Measurements from ENCODE around the gene SAFB2. TPM values are rescaled to one million over a fixed set of nuclear protein-coding genes. Genes with fewer than 3 reads are reported as not detected.
A peak's percentile ranks its signal among the peaks of the same experiment; 100 is the strongest.

SAFB2 gene
- total RNA-seq, 4 donors from 2014 or later, result 13.7 to 19.8 (median 18.4) TPM

GRCh38 chr19:5666921-5667610, 44.5 kb upstream of the SAFB2 start:
- H3K4me1 ChIP-seq, result peaks cover 0 to 9% of the 10 kb centered on the region in 2 donors
- no peak overlapping the region for H3K4me3 ChIP-seq
- intact Hi-C loops (cut with DNase I; ENCODE audit: low total_unique reads) (no loop called here), in situ Hi-C loops (cut with MboI; ENCODE audit: low sequenced_read_pairs in 4 of 4) (no loop called here)
- TF ChIP-seq POLR2A (IDR thresholded peaks at IDR 0.05), result no peak
- TF ChIP-seq CTCF (IDR thresholded peaks at IDR 0.05 in 4 of 5, conservative IDR thresholded peaks at IDR 0.05 in 1 of 5), result no peak
- H3K36me3 ChIP-seq, result peaks cover 3 to 79% of the 10 kb centered on the region in 2 donors
- no peaks in the 10 kb centered on the region for H3K9me3 ChIP-seq
- DNase-seq (no peak), ATAC-seq (no peak)
- H3K27ac ChIP-seq, result no peak overlapping the region
- H3K27me3 ChIP-seq, result no peaks in the 10 kb centered on the region

DNA sequence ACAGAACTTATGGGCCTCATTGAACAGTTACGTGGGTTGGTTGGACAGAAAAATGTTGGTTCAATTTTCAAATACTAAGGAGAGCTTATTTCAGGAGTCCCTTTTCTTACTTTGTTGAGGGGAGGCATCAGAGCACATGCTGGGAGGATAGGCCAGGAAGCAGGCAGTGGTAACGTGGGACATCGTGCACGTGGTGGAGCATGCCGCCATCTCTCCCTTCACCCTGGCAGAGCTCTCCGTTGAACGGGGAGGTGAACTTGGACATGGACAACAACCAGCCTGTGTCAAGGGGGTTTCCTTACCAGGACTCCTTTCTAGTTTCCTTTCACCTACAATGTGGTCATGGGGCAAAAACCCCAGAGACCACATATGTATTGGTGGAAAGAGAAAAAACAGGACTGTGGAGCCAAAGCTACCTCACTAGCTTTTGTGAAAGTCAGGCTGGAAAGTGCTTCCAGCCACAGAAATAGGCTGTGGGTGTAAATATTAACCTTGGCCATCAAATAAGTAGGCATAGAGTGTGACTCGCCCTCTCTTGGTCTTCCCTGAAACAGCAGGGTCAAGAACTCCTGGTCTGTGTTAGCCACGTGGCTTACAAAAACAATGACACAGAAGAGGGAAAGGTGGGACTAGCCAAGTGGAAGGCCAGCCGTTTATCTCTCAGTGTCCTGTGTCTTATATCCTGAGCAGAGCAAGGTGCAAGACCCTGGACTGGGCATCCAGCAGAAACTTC, 43.4 kb upstream of the SAFB2 start:
- ATAC-seq, result no peak
- intact Hi-C loops (cut with DNase I; ENCODE audit: low total_unique reads), result no loop called here

GRCh38 chr19:5664515-5664914, 41.9 kb upstream of the SAFB2 start:
- H3K9me3 ChIP-seq, result no peaks in the 10 kb centered on the region
- intact Hi-C loops (cut with DNase I; ENCODE audit: low total_unique reads), result no loop called here
- H3K4me1 ChIP-seq, result peaks cover 0 to 9% of the 10 kb centered on the region in 2 donors
- H3K27me3 ChIP-seq, result no peaks in the 10 kb centered on the region
- DNase-seq (peak; percentile 60 to 67), ATAC-seq (peak; percentile 76 to 89)
- no peak for TF ChIP-seq POLR2A (IDR thresholded peaks at IDR 0.05)
- no peak for TF ChIP-seq CTCF (IDR thresholded peaks at IDR 0.05 in 4 of 5, conservative IDR thresholded peaks at IDR 0.05 in 1 of 5)
- peak overlapping the region; percentile 50 to 76 (median 68) for H3K27ac ChIP-seq
- H3K4me3 ChIP-seq, result no peak overlapping the region
- in situ Hi-C loops (cut with MboI; ENCODE audit: low sequenced_read_pairs in 4 of 4), result no loop called here
- peaks cover 3 to 100% of the 10 kb centered on the region in 2 donors for H3K36me3 ChIP-seq

More for the DNA sequence above, 43.4 kb upstream of the SAFB2 start:
- peaks cover 3 to 90% of the 10 kb centered on the region in 2 donors for H3K36me3 ChIP-seq
- no peaks in the 10 kb centered on the region for H3K9me3 ChIP-seq
- peak overlapping the region in 2 of 4 donors; percentile 49 to 76 for H3K27ac ChIP-seq
- no peak for TF ChIP-seq CTCF (IDR thresholded peaks at IDR 0.05 in 4 of 5, conservative IDR thresholded peaks at IDR 0.05 in 1 of 5)
- no peak for TF ChIP-seq POLR2A (IDR thresholded peaks at IDR 0.05)
- no peak for DNase-seq
- H3K4me1 ChIP-seq, result peaks cover 0 to 9% of the 10 kb centered on the region in 2 donors
- no peaks in the 10 kb centered on the region for H3K27me3 ChIP-seq
- no peak overlapping the region for H3K4me3 ChIP-seq
- in situ Hi-C loops (cut with MboI; ENCODE audit: low sequenced_read_pairs in 4 of 4), result no loop called here

DNA sequence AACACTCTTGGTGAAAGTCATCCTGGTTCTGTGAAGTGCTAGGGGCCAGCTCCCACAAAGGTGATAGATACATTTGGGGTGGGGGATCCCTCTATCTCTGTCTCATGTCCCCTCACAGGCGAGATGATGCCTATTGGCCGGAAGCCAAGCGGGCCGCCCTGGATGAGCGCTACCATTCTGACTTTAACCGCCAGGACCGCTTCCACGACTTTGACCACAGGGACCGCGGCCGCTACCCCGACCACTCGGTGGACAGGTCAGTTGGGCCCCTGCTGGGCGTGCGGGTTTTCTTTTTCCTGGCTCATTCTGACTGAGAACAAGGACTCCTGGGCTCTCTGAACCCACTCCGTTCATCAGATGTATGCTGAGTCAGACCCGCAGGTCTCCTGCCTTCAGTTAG, 41.3 kb upstream of the SAFB2 start:
- Histone ChIP-seq H3K4me3 (no peak overlapping the region), H3K27me3 (no peaks in the 10 kb centered on the region), H3K36me3 (peaks cover 3 to 100% of the 10 kb centered on the region in 2 donors), H3K27ac (peak overlapping the region; percentile 41 to 76 (median 68)), H3K4me1 (peaks cover 0 to 9% of the 10 kb centered on the region in 2 donors), H3K9me3 (no peaks in the 10 kb centered on the region)
- in situ Hi-C loops (cut with MboI; ENCODE audit: low sequenced_read_pairs in 4 of 4) (no loop called here), intact Hi-C loops (cut with DNase I; ENCODE audit: low total_unique reads) (no loop called here)
- DNase-seq (no peak), ATAC-seq (no peak)
- TF ChIP-seq CTCF (IDR thresholded peaks at IDR 0.05 in 4 of 5, conservative IDR thresholded peaks at IDR 0.05 in 1 of 5) (no peak), POLR2A (IDR thresholded peaks at IDR 0.05) (no peak)
